Naive thymus-derived CD4-positive, alpha-beta T cell (primary cell): ENCODE measurements around the gene OIP5. TPM values are rescaled to one million over a fixed set of nuclear protein-coding genes. Genes with fewer than 3 reads are reported as not detected.

Experiments
- ATAC-seq: fragments of 150-1000 bp; cut with Tn5 transposase; 2 replicates; pipeline ENCODE4 v1.10.0; 2021; ENCODE audit warnings: mild to moderate bottlenecking, moderate library complexity
- CTCF ChIA-PET: fragments of 350-600 bp; sonication (Branson Sonifier 250); formaldehyde crosslinking; loops from one replicate; lab custom pipeline; 2021; ENCODE audit warnings: antibody characterized with exemption; lab: Charles Lee
- POLR2A ChIA-PET: fragments of 350-600 bp; sonication (Branson Sonifier 250); formaldehyde crosslinking; loops from one replicate; lab custom pipeline; 2021; ENCODE audit warnings: antibody characterized with exemption, inconsistent platforms; lab: Charles Lee
- DNase-seq, 9 donors: peaks; one replicate each; pipeline versions ENCODE4 v3.0.0 to v3.0.0-alpha.2; 2020 to 2022; ENCODE audit warnings: mixed read lengths in 1 of 9
- H3K27ac ChIP-seq: one replicate; pipeline ENCODE4 v1.7.0; 2013; ENCODE audit warnings: mild to moderate bottlenecking, low read depth, low read length, moderate library complexity
- H3K27me3 ChIP-seq, 2 donors: one replicate each; pipeline ENCODE4 v1.7.0; 2013; ENCODE audit warnings: low read length in 2 of 2, mild to moderate bottlenecking in 2 of 2, moderate library complexity in 2 of 2; ENCODE audit not compliant: control insufficient read depth in 2 of 2, insufficient read depth in 2 of 2
- H3K36me3 ChIP-seq, 3 experiments: 1 replicate in 2 of 3; 2 replicates in 1 of 3; pipeline ENCODE4 v1.7.0; 2013; ENCODE audit warnings: low read length in 3 of 3, mild to moderate bottlenecking in 3 of 3, moderate library complexity in 1 of 3; ENCODE audit not compliant: insufficient read depth in 3 of 3, control insufficient read depth in 2 of 3
- H3K4me1 ChIP-seq, 2 donors: one replicate each; pipeline ENCODE4 v1.7.0; 2013; ENCODE audit warnings: low read length in 2 of 2, mild to moderate bottlenecking in 2 of 2, moderate library complexity in 1 of 2; ENCODE audit not compliant: control insufficient read depth in 2 of 2, insufficient read depth in 2 of 2
- H3K4me3 ChIP-seq: 2 replicates; pipeline ENCODE4 v1.7.0; 2013; ENCODE audit warnings: mild to moderate bottlenecking, low read length
- H3K9me3 ChIP-seq, 3 experiments: 1 replicate in 2 of 3; 2 replicates in 1 of 3; pipeline ENCODE4 v1.7.0; 2013; ENCODE audit warnings: low read length in 3 of 3; ENCODE audit not compliant: control insufficient read depth in 2 of 3
- H3K27ac Mint-ChIP-seq, 9 donors: one replicate each; pipeline ENCODE4 v1.8.0; 2020 to 2022; ENCODE audit warnings: mixed read lengths in 9 of 9, mild to moderate bottlenecking in 8 of 9, moderate library complexity in 5 of 9, inconsistent platforms in 2 of 9
- H3K27me3 Mint-ChIP-seq, 5 donors: one replicate each; pipeline ENCODE4 v1.8.0; 2021 to 2022; ENCODE audit warnings: mixed read lengths in 5 of 5, mild to moderate bottlenecking in 1 of 5
- H3K36me3 Mint-ChIP-seq, 5 donors: one replicate each; pipeline ENCODE4 v1.8.0; 2020 to 2022; ENCODE audit warnings: mixed read lengths in 5 of 5, mild to moderate bottlenecking in 3 of 5, inconsistent platforms in 1 of 5
- H3K4me1 Mint-ChIP-seq, 7 donors: one replicate each; pipeline ENCODE4 v1.8.0; 2020 to 2022; ENCODE audit warnings: mixed read lengths in 7 of 7, mild to moderate bottlenecking in 3 of 7, inconsistent platforms in 1 of 7
- H3K4me3 Mint-ChIP-seq, 10 donors: one replicate each; pipeline ENCODE4 v1.8.0; 2020 to 2022; ENCODE audit warnings: mild to moderate bottlenecking in 10 of 10, mixed read lengths in 10 of 10, moderate library complexity in 6 of 10, inconsistent platforms in 2 of 10
- H3K9me3 Mint-ChIP-seq, 11 donors: one replicate each; pipeline ENCODE4 v1.8.0; 2020 to 2022; ENCODE audit warnings: mixed read lengths in 11 of 11, mild to moderate bottlenecking in 4 of 11, inconsistent platforms in 1 of 11, moderate library complexity in 1 of 11
- intact Hi-C, 2 donors: fragments of 100-400 bp; cut with micrococcal nuclease; formaldehyde crosslinking; loops; one replicate each; pipeline ENCODE4 v1.15.1; 2023
- polyA plus RNA-seq, 2 donors: library from polyadenylated mRNA; unstranded; fragments of 300-500 nt; fragmentation: Illumina TruSeq; gene quantifications; one replicate each; pipeline ENCODE4 v1.2.3, GENCODE V29; 2021
- total RNA-seq, 6 experiments: library from RNA in 5 of 6; stranded (reverse) in 5 of 6; gene quantifications; 1 replicate in 5 of 6; 2 replicates in 1 of 6; pipeline ENCODE4 v1.2.3 and lab custom pipeline; 2021 to 2026

Gene OIP5
- total and polyA plus RNA-seq, 7 experiments from 2014 or later, result 0.32 to 15.2 (median 0.57) TPM; not detected in 2

DNA sequence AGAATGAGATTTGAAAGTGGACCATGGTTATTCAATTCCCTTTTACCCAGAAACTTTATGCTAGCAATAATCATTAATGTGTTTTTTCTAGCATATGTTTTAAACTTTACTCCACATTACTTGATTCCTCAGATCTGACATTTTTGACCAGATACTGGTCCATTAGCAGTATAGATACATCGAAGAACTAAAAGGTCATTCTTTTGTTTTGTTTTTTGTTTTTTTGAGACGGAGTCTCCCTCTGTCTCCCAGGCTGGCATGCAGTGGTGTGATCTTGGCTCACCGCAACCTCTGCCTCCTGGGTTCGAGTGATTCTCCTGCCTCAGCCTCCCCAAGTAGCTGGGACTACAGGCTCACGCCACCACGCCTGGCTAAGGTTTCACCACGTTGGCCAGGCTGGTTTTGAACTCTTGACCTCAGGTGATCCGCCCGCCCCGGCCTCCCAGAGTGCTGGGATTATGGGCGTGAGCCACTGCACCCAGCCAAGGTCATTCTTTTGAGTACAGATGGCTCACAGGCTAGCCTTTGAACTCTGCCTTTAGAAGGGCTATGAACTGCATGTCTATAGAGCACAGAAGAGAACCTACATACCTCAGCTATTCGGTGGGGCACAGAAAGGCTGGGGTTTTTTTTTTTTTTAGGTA, 72.7 kb downstream of the OIP5 start:
- H3K36me3 Mint-ChIP-seq, result peaks cover 5 to 33% (median 13%) of the 10 kb centered on the region in 5 donors
- CTCF ChIA-PET, result interaction anchor here (0.7 kb wide), 1 partner anchor 197 kb away, joined by 3 read pairs; no protein-coding TSS in a partner anchor
- no peaks in the 10 kb centered on the region for H3K27me3 ChIP-seq
- no peak overlapping the region for H3K27ac ChIP-seq
- peak overlapping the region in 1 of 9 donors; percentile 38 for H3K27ac Mint-ChIP-seq
- peaks cover 0 to 3% (median 0%) of the 10 kb centered on the region in 7 donors for H3K4me1 Mint-ChIP-seq
- intact Hi-C loops, result no loop called here
- H3K36me3 ChIP-seq, result peaks cover 0 to 9% (median 5%) of the 10 kb centered on the region in 3 experiments
- no peak for ATAC-seq
- no peak overlapping the region for H3K4me3 ChIP-seq
- no peaks in the 10 kb centered on the region for H3K9me3 ChIP-seq
- H3K4me1 ChIP-seq, result no peaks in the 10 kb centered on the region
- POLR2A ChIA-PET, result no interaction called here
- H3K4me3 Mint-ChIP-seq, result no peak overlapping the region
- H3K27me3 Mint-ChIP-seq, result no peaks in the 10 kb centered on the region
- no peak for DNase-seq
- no peaks in the 10 kb centered on the region for H3K9me3 Mint-ChIP-seq

Other genes with a start within 250 kb of the OIP5 start
- 10 to 100 TPM; 30.1 to 36.5 (median 32.3) TPM for gene INO80, start 216.3 kb downstream of the OIP5 start, total RNA-seq
- gene INO80, start 216.3 kb downstream of the OIP5 start, polyA plus RNA-seq, result 10 to 100 TPM in 1 of 2 donors, 1 to 10 TPM in 1; 3.8 to 13.9 TPM
- gene EXD1, start 101.8 kb downstream of the OIP5 start, total RNA-seq, result not detected
- gene EXD1, start 101.8 kb downstream of the OIP5 start, polyA plus RNA-seq, result not detected
- 10 to 100 TPM; 20.2 to 70.6 (median 24.7) TPM for gene CHP1, start 101.3 kb downstream of the OIP5 start, total RNA-seq
- 10 to 100 TPM; 11.0 to 12.4 TPM for gene CHP1, start 101.3 kb downstream of the OIP5 start, polyA plus RNA-seq
- gene NUSAP1, start 290 bp upstream of the OIP5 start, total RNA-seq, result 100 to 1,000 TPM in 1 of 5 experiments, 1 to 10 TPM in 4; 1.3 to 167 (median 3.0) TPM
- gene NUSAP1, start 290 bp upstream of the OIP5 start, polyA plus RNA-seq, result 1 to 10 TPM in 1 of 2 donors, under 1 TPM in 1; 0.86 to 1.1 TPM
- gene NDUFAF1, start 69.9 kb upstream of the OIP5 start, total RNA-seq, result 10 to 100 TPM in 3 of 5 experiments, 1 to 10 TPM in 2; 3.6 to 19.5 (median 12.2) TPM
- gene NDUFAF1, start 69.9 kb upstream of the OIP5 start, polyA plus RNA-seq, result 10 to 100 TPM; 21.6 to 23.8 TPM
- gene RTF1, start 84.5 kb upstream of the OIP5 start, total RNA-seq, result 10 to 100 TPM; 34.0 to 41.3 (median 37.2) TPM
- gene RTF1, start 84.5 kb upstream of the OIP5 start, polyA plus RNA-seq, result 10 to 100 TPM; 11.7 to 22.5 TPM
- gene ITPKA, start 161.3 kb upstream of the OIP5 start, total RNA-seq, result under 1 TPM in 2 of 5 experiments, not detected in 3; 0.20 to 0.97 TPM
- under 1 TPM in 1 of 2 donors, not detected in 1; 0.22 TPM for gene ITPKA, start 161.3 kb upstream of the OIP5 start, polyA plus RNA-seq
- gene LTK, start 181.2 kb upstream of the OIP5 start, total RNA-seq, result 1 to 10 TPM in 2 of 5 experiments, under 1 TPM in 2, not detected in 1; 0.41 to 6.5 (median 1.4) TPM
- not detected for gene LTK, start 181.2 kb upstream of the OIP5 start, polyA plus RNA-seq
- 10 to 100 TPM; 32.7 to 60.4 (median 43.8) TPM for gene RPAP1, start 211.7 kb upstream of the OIP5 start, total RNA-seq
- gene RPAP1, start 211.7 kb upstream of the OIP5 start, polyA plus RNA-seq, result 10 to 100 TPM in 1 of 2 donors, 1 to 10 TPM in 1; 8.8 to 23.9 TPM
- 1 to 10 TPM in 1 of 5 experiments, under 1 TPM in 3, not detected in 1; 0.24 to 1.4 (median 0.33) TPM for gene TYRO3, start 226.6 kb upstream of the OIP5 start, total RNA-seq
- not detected for gene TYRO3, start 226.6 kb upstream of the OIP5 start, polyA plus RNA-seq